NCI-H1092 treated with DMSO at 0.1 percent for 48 hours (cell line): ENCODE data around the gene MAK.
"Not testable (repeated sequence)": the region's sequence is repeated elsewhere in the genome, so short reads cannot be mapped to it uniquely, and the experiment has no call there.

ENCODE experiments used
- DNase-seq: peaks from one replicate; lab custom pipeline; 2025; lab: John Stamatoyannopoulos, UW

Gene MAK

GRCh38 chr6:10837995-10838793 is at the start of gene MAK:
MAK (minus strand) TSS chr6:10838539; CDS start chr6:10830648, 7,891 bp downstream.
- peak; percentile 65 for DNase-seq

- no peak for DNase-seq
These were observed 48.6 kb upstream of the MAK start, which contains the start of gene SYCP2L for GRCh38 chr6:10886691-10887502. SYCP2L (plus strand) TSS chr6:10887052; CDS start chr6:10887127, 75 bp downstream.

GRCh38 chr6:10886365-10886690 is 48.0 kb upstream of the MAK start:
- DNase-seq = not testable (repeated sequence)

- no peak for DNase-seq
These were observed 46.1 kb upstream of the MAK start for GRCh38 chr6:10884245-10884972.

- DNase-seq = no peak
These were observed 45.2 kb upstream of the MAK start for GRCh38 chr6:10883312-10884244.

- DNase-seq = no peak
These were observed 44.4 kb upstream of the MAK start for GRCh38 chr6:10882657-10883171.

GRCh38 chr6:10882253-10882630 is 43.9 kb upstream of the MAK start:
- DNase-seq = not testable (repeated sequence)

GRCh38 chr6:10880366-10880765 is 42.0 kb upstream of the MAK start:
- DNase-seq = no peak

- no peak for DNase-seq
These were observed 39.5 kb upstream of the MAK start for GRCh38 chr6:10877871-10878270.

GRCh38 chr6:10877012-10877411 is 38.7 kb upstream of the MAK start:
- no peak for DNase-seq

GRCh38 chr6:10875026-10875425 is 36.7 kb upstream of the MAK start:
- no peak for DNase-seq

GRCh38 chr6:10874207-10874606 is 35.9 kb upstream of the MAK start:
- DNase-seq = no peak

GRCh38 chr6:10873374-10873773 is 35.0 kb upstream of the MAK start:
- no peak for DNase-seq

- no peak for DNase-seq
These were observed 29.6 kb upstream of the MAK start for GRCh38 chr6:10867952-10868351.

- DNase-seq = not testable (repeated sequence)
These were observed 28.4 kb upstream of the MAK start for GRCh38 chr6:10866709-10867108.

GRCh38 chr6:10863031-10863430 is 24.7 kb upstream of the MAK start:
- DNase-seq = not testable (repeated sequence)

GRCh38 chr6:10862361-10862760 is 24.0 kb upstream of the MAK start:
- DNase-seq = no peak

- no peak for DNase-seq
These were observed 22.7 kb upstream of the MAK start for GRCh38 chr6:10861086-10861485.

- no peak for DNase-seq
These were observed 18.9 kb upstream of the MAK start for GRCh38 chr6:10857259-10857658.

GRCh38 chr6:10854922-10855632 is 16.7 kb upstream of the MAK start:
- DNase-seq = no peak
